Measurements from ENCODE around the gene HTR3B. TPM values are rescaled to one million over a fixed set of nuclear protein-coding genes. Genes with fewer than 3 reads are reported as not detected.
"Not testable (repeated sequence)": the region's sequence is repeated elsewhere in the genome, so short reads cannot be mapped to it uniquely, and the experiment has no call there.

The HTR3B gene
- total RNA-seq, 2 donors from 2014 or later: not detected

- intact Hi-C loops (cut with DNase I); DNase-seq (ENCODE audit: low spot score): not testable (repeated sequence)
These were observed 25.1 kb upstream of the HTR3B start for GRCh38 chr11:113879446-113879845.

- intact Hi-C loops (cut with DNase I): no loop called here
- DNase-seq (ENCODE audit: low spot score): no peak
These were observed 23.6 kb upstream of the HTR3B start for GRCh38 chr11:113880971-113881370.

- intact Hi-C loops (cut with DNase I): no loop called here
These were observed 22.7 kb upstream of the HTR3B start for GRCh38 chr11:113881856-113882255.

GRCh38 chr11:113884361-113884836, 20.2 kb upstream of the HTR3B start:
- intact Hi-C loops (cut with DNase I): no loop called here
- no peak for DNase-seq (ENCODE audit: low spot score)

More at GRCh38 chr11:113881856-113882255, 22.7 kb upstream of the HTR3B start:
- DNase-seq (ENCODE audit: low spot score): no peak

- DNase-seq (ENCODE audit: low spot score): no peak
- intact Hi-C loops (cut with DNase I): no loop called here
These were observed 18.7 kb upstream of the HTR3B start for GRCh38 chr11:113885897-113886296.

- intact Hi-C loops (cut with DNase I): no loop called here
These were observed 15.7 kb upstream of the HTR3B start for GRCh38 chr11:113888848-113889247.

GRCh38 chr11:113894421-113894996, 10.1 kb upstream of the HTR3B start:
- DNase-seq (ENCODE audit: low spot score): no peak
- intact Hi-C loops (cut with DNase I): no loop called here

More at GRCh38 chr11:113888848-113889247, 15.7 kb upstream of the HTR3B start:
- no peak for DNase-seq (ENCODE audit: low spot score)

- intact Hi-C loops (cut with DNase I): loop anchor here in 1 of 2 donors (5.0 kb wide), 1 partner anchor 367 kb away; no protein-coding TSS in a partner anchor
- no peak for DNase-seq (ENCODE audit: low spot score)
These were observed 9.0 kb upstream of the HTR3B start for GRCh38 chr11:113895367-113896155.

- intact Hi-C loops (cut with DNase I): loop anchor here in 1 of 2 donors (5.0 kb wide), 1 partner anchor 366 kb away; no protein-coding TSS in a partner anchor
- no peak for DNase-seq (ENCODE audit: low spot score)
These were observed 8.3 kb upstream of the HTR3B start for GRCh38 chr11:113896156-113896879.

- DNase-seq (ENCODE audit: low spot score): no peak
- intact Hi-C loops (cut with DNase I): loop anchor here in 1 of 2 donors (1.0 to 10.0 kb wide), 2 partner anchors 15 to 364 kb away; no protein-coding TSS in a partner anchor
These were observed 3.5 kb upstream of the HTR3B start for GRCh38 chr11:113901141-113901540.

GRCh38 chr11:113906038-113906437, 1.4 kb downstream of the HTR3B start:
- no peak for DNase-seq (ENCODE audit: low spot score)
- intact Hi-C loops (cut with DNase I): loop anchor here in 1 of 2 donors (10.0 kb wide), 1 partner anchor 359 kb away; no protein-coding TSS in a partner anchor

GRCh38 chr11:113906516-113906915, 1.9 kb downstream of the HTR3B start:
- DNase-seq (ENCODE audit: low spot score): no peak
- intact Hi-C loops (cut with DNase I): loop anchor here in 1 of 2 donors (10.0 kb wide), 1 partner anchor 358 kb away; no protein-coding TSS in a partner anchor

GRCh38 chr11:113907152-113907551, 2.6 kb downstream of the HTR3B start:
- DNase-seq (ENCODE audit: low spot score): no peak
- intact Hi-C loops (cut with DNase I): loop anchor here in 1 of 2 donors (10.0 kb wide), 1 partner anchor 358 kb away; no protein-coding TSS in a partner anchor

GRCh38 chr11:113907681-113908080, 3.1 kb downstream of the HTR3B start:
- intact Hi-C loops (cut with DNase I): loop anchor here in 1 of 2 donors (10.0 kb wide), 1 partner anchor 357 kb away; no protein-coding TSS in a partner anchor
- DNase-seq (ENCODE audit: low spot score): no peak

GRCh38 chr11:113908098-113908497, 3.5 kb downstream of the HTR3B start:
- DNase-seq (ENCODE audit: low spot score): no peak
- intact Hi-C loops (cut with DNase I): loop anchor here in 1 of 2 donors (10.0 kb wide), 1 partner anchor 357 kb away; no protein-coding TSS in a partner anchor

GRCh38 chr11:113911491-113911890, 6.9 kb downstream of the HTR3B start:
- DNase-seq (ENCODE audit: low spot score); intact Hi-C loops (cut with DNase I): not testable (repeated sequence)

- intact Hi-C loops (cut with DNase I): no loop called here
These were observed 19.0 kb downstream of the HTR3B start for GRCh38 chr11:113923572-113923971.

GRCh38 chr11:113926273-113927197, 21.9 kb downstream of the HTR3B start:
- DNase-seq (ENCODE audit: low spot score): no peak
- intact Hi-C loops (cut with DNase I): no loop called here

More at GRCh38 chr11:113923572-113923971, 19.0 kb downstream of the HTR3B start:
- DNase-seq (ENCODE audit: low spot score): no peak

Data from posterior vena cava (tissue), 2 donors.